Epithelial cell of esophagus (primary cell): ENCODE results near the gene MAGI2.
"Not testable (repeated sequence)": the region's sequence is repeated elsewhere in the genome, so short reads cannot be mapped to it uniquely, and the experiment has no call there.

ENCODE experiments used
- DNase-seq: peaks from one replicate; pipeline ENCODE4 v3.0.0; 2010; ENCODE audit warnings: low read depth
- H3K4me3 ChIP-seq: 2 replicates; pipeline ENCODE4 v1.5.1; 2011; ENCODE audit warnings: mild to moderate bottlenecking, low read length, control low read depth
- CTCF ChIP-seq: IDR thresholded peaks from 2 replicates; pipeline ENCODE4 v1.5.1; 2011; ENCODE audit warnings: low read depth, mild to moderate bottlenecking, low read length, control low read depth, inconsistent platforms; ENCODE audit not compliant: insufficient read depth; ENCODE audit errors: missing control alignments

MAGI2 gene

GRCh38 chr7:78326189-78326588 lies 1127.3 kb downstream of the MAGI2 start:
- peak; percentile 20 for DNase-seq
- no peak for TF ChIP-seq CTCF
- no peak overlapping the region for H3K4me3 ChIP-seq

- H3K4me3 ChIP-seq: no peak overlapping the region
- TF ChIP-seq CTCF: no peak
- DNase-seq: no peak
Observed at GRCh38 chr7:78323118-78323517, 1130.3 kb downstream of the MAGI2 start.

- not testable (repeated sequence) for DNase-seq, H3K4me3 ChIP-seq
Observed at GRCh38 chr7:78322231-78322630, 1131.2 kb downstream of the MAGI2 start.

DNA sequence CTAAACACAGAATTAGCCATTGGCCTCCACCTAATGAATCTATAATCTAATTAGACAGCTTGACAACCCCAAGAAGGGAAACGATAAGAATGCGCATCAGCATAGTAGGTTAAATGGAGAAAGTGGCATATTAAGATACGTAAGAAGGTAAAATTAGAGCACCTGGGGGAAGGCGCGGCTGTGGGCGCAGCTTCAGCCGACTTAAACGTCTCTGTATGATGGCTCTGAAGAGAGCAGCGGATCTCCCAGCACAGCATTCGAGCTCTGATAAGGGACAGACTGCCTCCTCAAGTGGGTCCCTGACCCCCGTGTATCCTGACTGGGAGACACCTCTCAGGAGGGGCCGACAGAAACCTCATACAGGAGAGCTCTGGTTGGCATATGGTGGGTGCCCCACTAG lies 1136.1 kb downstream of the MAGI2 start:
- H3K4me3 ChIP-seq: no peak overlapping the region
- no peak for TF ChIP-seq CTCF
- DNase-seq: no peak

DNA sequence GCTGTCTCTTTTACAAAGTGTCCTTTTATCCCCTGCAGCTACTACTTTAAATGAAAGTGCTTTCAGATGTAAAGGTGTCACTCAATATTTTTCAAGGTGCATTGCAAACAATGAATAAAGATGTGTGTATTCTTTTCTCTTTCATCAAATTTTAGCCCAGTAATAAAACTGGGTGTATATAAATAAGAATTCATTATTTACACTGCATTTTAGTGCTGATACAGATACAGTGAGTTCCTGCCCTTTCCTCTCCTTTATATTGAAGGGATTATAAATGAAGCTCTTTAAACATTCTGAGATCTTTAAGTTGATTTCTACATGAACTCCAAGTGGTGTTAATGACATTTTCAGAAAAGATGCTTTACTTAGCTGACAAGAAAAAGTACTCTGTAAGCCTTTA lies 1137.4 kb downstream of the MAGI2 start:
- H3K4me3 ChIP-seq: no peak overlapping the region
- no peak for DNase-seq
- TF ChIP-seq CTCF: no peak

DNA sequence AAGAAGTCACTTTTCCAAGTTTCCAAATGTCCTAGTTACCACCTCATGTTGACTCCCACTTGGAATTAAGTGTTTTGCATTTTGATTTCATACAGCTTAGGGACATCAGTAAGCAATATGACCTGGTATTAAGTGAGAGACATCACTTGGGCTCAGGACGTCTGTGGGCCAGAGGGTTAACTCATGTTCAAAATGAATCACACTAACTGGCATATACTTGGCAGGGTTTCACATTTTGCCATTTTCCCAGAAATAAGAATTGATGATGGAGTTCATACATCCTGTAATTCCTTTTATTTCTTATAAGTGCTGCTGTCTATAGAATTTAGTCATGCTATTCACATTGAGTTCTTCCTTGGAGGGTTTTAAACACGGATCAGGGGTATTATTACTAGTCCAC lies 1138.3 kb downstream of the MAGI2 start:
- no peak for TF ChIP-seq CTCF
- no peak for DNase-seq
- no peak overlapping the region for H3K4me3 ChIP-seq

DNA sequence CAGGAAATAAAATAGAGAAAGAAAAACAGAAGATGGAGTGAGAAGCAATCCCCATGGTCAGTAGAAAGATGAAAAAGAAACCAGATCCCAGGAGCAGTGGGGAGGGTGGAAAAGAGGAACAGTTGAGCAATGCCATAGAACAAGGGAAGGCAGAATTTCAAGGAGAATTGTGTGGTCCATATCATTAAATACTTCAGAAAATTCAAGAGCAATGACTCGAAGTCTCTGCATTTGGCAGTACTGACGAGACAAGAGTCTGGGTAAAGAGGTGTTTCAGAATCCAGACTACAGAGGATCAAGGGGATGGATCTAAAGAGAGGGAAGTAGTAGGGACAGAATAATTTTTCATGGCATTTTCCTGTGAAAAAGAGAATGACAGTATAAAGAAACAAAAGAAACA lies 1142.3 kb downstream of the MAGI2 start:
- no peak overlapping the region for H3K4me3 ChIP-seq
- DNase-seq: no peak
- TF ChIP-seq CTCF: no peak

GRCh38 chr7:78307892-78308291 lies 1145.6 kb downstream of the MAGI2 start:
- no peak overlapping the region for H3K4me3 ChIP-seq
- TF ChIP-seq CTCF: no peak
- no peak for DNase-seq
